CD4-positive, alpha-beta T cell treated with Interferon gamma for 1 hour (primary cell): ENCODE data around the gene SVIL.

Experiments
- DNase-seq: peaks from one replicate; pipeline ENCODE4 v3.0.0-alpha.2; 2020

Gene SVIL

DNA sequence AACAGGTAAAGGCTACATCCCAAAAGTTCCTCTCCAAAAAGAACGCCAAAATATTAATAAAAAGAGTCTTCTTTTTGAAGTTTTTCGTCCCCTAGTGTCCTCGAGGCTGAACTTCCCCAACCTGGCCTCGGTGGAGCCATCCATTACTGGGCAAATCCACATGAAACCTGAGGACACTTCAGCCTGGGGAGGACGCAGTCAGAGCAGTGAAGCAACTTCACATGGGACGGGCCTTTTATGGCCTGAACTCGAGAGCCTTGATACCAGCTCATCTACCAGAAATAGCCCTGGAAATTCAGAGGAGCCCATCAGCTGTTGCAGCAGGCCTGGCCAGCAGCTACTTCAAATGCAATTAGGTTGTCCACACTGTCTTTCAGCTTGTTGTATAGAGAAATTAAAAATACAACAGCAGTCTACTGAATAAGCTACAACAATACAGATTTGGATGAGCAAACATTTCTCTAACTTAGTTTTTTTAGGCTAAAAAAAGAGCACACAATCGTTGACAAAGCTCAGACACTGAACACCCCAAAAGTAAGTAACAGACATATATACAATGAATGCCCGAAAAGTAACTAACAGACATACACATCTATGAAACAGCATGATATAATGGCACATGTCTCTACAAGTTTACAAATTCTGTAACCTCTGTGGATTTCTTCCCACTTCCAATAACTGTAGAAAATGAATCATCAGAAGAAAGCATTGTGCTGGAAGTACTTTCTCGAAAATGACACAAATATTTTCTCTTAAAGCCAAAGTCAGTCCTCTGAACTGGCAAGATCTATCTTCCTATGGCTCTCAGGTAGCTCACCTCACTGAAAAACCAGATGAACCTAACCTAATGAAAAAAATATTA is at the start of gene SVIL:
SVIL (minus strand) TSS at position 208 of the 862 bp plus-strand sequence. CDS start 79,913 bp downstream, outside the sequence.
- DNase-seq, result no peak

- DNase-seq, result peak; percentile 78
Observed at GRCh38 chr10:29681676-29682448, 47.1 kb upstream of the SVIL start.

DNA sequence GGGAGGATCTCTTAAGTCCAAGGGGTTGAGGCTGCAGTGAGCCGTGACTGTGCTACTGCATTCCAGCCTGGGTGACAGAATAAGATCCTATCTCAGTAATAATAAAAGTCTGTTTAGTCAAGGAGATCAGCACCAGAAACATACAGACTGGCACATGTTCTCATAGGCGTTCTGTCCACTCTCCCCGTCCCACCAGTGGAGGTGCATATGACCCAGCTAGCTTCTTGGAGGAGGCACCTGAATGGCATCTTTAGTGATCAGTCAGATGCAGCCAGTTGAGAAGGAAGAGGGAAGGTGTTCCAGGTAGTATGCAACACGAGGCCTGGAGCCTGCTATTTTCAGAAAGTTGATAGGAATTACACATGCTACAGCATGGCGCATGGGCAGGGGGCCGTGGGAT is 45.3 kb upstream of the SVIL start:
- no peak for DNase-seq

GRCh38 chr10:29676732-29677131 is 42.0 kb upstream of the SVIL start:
- no peak for DNase-seq

DNA sequence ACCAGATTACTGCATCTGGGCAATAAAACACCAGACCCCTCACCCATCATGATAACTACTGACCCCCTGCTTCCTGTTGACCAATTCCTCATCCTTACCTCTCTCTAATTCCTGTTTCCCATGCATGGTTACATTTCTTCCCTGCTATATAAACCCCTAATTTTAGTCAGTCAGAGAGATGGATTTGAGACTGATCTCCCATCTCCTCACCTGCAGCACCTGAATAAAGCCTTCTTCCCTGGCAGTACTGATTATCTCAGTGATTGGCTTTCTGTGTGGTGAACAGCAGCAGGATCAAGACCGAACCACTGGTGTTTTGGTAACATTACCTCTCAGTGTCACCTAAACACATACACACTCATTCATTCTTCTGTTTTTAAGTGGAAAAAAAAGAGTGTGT is 41.2 kb upstream of the SVIL start:
- DNase-seq, result no peak

DNA sequence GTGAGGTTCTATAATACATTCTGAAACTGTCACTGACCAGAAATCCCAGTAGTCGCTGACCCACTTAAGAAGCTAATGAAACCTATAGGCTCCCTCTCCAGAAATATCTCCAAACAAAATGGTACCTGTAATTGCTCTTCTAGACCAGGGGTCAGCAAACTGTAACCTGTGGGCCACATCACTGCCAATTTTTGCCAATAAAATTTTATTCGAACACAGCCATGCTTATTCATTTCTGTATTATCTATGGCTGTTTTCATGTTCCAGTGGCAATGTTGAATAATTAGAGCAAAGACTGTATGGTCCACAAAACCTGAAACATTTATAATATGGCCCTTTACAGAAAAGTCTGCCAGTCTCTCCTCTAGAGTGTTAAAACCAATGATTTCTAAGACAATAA is 37.2 kb upstream of the SVIL start:
- DNase-seq, result no peak

DNA sequence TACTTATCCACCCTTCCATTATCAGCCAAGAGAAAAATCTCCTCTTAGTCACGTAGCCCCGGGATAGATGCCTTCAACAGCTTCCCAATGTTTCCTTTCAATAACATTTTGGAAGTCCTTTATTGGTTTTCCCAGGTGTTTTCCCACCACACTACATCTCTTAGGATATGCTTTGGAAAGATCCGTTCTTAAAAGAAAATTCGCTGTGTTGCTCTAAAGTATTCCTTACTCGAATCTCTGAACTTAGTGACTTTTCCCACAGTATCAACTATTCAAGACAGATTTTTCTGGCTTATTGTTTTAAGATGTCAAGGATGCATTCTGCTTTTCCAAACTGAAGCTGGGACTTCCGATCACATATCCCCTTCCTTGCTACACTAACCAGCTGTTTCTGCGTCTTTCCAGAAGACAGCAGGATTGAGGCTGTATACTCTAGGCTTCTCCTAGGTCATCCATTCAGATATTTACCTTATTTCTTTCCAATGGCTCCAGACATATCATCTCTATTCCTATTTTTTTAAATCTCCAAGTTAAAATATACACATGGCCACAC is 36.5 kb upstream of the SVIL start:
- no peak for DNase-seq

DNA sequence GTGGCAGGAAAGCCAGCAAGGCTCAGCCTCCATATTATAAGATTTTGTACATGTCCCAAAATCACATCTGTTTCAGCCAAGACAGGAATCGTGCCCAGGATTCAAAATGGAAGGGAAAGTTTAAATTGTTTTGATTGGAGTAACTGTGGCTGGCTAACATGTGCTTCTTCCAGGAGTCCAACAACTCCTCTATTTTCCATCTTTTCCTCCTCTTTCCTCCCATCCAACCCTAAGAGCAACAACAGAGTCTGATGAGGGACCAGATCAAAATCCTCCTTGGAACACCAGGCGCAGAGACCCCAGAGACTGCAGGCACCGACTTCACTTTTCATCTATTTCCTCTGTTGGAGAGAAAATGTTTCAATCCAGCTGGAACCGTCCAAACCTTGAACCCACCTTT is 36.0 kb upstream of the SVIL start:
- DNase-seq, result no peak

GRCh38 chr10:29669149-29669548 is 34.4 kb upstream of the SVIL start:
- DNase-seq, result no peak

- DNase-seq, result no peak
Observed at GRCh38 chr10:29668628-29669027, 33.9 kb upstream of the SVIL start.

GRCh38 chr10:29667191-29667590 is 32.4 kb upstream of the SVIL start:
- no peak for DNase-seq

DNA sequence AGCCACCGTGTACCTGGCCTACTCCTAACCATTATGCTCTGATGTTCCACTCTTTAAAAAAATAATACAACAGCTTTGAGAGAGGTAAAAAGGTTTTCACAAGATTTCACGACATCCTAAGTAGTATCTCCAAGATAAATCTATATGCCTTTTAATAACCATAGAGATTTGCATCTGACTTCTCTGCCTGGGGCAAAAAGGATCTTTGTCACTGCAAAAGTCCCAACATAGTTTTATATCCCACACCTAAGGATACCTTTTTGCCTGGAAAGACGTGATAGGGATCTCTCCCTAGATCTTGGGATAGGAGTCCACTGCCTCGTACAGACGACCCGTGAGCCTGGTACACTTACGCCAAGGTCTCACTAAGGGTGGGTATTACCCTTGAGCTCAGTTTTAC is 31.4 kb upstream of the SVIL start:
- no peak for DNase-seq

GRCh38 chr10:29663718-29664117 is 28.9 kb upstream of the SVIL start:
- DNase-seq, result no peak

DNA sequence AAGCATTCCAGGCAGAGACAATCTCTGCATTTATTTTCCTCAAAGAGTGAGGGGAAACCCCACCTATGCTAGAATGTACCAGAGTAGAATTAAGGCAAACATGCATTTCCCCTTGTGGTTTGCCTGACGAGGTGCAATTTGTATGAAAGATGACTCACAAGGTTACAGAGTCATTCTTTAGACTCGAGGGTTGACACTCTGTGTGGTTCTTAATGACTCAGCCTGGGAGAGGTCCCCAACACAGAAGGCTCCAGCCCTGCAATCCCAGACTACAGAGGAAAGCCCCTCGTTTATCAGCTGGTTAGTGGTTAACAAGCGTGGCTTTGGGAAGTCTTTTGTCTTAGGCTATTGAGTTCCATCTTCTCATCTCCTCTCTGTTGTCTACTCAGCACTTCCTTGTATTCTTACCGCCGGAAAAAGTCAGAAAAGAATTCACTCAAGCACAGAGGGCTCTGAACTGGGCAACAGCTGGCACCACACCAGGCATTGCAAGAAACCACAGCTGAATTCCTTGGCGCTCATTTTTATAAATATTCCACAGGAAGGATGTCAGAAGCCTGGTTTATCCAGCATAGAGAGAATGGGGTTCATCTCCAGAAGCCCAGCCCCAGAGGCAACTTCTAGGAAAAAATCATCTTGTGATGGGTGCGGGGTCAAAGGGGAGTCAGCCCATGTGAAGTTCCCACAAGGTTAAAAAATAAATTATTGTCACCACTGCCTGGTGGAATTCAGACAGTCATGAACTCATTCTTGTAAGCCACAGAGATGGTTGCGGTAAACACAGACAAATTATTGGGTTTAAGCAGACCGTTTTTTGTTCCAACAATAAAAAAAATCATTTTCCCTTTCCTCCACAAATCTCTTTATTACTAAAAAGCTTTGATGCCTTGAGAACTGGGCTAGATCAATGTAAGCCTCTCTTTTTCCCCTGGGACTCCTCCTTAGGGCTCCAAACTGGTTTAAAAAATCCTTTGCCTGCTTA is 24.5 kb upstream of the SVIL start:
- peak; percentile 80 for DNase-seq

DNA sequence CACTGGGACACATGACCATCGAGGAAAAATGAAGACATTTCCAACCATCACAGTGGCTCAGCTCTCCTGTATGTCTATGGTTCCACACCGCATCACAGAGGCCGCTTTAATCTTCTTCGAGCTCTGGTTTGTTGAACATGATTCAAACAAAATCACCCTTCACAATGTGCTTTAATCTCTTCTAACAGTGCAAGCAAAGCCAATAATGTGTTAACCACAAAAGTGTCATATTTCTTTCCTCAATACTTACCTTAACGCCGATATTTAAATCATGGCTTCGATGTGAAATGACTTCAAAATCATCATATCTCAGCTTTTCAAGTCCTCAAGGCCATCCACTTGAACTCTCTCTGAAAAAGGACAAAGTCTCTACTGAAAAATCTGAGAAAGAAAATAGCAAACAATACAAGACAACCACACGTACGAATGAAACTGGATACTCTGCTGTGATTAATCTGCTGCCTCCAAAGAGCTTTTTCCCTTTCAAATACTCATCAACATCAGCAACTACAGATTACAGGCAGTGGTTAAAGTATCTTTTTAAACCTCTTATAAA is 23.0 kb upstream of the SVIL start:
- DNase-seq, result no peak

DNA sequence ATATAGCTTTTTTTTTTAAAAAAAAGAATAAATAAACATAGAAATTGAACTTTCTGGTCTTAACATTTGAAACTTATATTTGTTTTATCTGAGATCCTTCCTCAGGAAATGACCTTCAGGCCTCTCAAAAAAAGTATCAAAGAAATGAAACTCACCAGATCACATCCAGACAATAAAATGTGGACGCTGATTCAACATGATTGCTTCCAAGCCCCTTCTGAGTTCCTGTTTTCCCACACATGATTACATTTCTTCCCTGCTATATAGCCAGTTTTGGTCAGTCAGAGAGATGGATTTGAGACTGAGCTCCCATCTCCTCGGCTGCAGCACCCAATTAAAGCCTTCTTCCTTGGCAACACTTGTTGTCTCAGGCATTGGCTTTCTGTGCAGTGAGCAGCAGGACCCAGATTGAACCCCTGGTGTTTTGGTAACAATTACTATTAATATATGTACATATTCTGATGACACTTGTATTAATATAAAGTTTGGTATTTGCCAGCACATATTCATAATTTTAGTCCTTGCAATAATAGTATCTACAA is 21.8 kb upstream of the SVIL start:
- no peak for DNase-seq

- DNase-seq, result no peak
Observed at GRCh38 chr10:29652192-29652591, 17.4 kb upstream of the SVIL start.

DNA sequence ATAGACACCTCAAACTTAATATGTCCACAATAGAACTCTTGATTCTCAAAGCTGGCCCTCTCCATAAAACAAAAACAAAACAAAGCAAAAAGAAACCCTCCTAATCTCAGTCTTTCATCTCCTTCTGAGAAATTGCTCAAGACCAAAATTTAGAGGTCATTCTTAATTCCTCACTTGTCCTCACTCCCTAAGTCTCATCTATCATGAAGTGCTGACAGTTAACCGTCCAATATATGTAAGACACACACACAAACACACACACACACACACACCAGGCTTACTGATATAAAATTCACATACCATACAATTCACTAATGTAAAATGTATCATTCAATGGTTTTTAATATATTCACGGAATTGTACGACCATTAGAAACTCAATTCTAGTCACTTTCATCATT is 17.0 kb upstream of the SVIL start:
- no peak for DNase-seq

DNA sequence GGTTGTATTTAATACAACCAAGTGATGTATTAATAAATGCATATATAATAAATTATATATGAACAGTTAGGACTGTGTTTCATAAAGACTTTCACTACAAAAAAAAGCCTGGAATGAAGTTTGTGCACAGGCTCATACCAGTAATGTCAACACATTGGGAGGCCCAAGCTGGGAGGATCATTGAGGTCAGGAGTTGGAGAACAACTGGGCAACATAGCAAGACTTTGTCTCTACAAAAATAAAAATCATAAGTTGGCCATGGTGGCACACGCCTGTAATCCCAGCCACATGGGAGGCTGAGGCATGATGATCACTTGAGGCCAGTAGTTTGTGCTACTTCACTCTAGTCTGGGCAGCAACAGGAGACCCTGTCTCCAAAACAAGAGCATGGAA is 15.8 kb upstream of the SVIL start:
- DNase-seq, result no peak

- DNase-seq, result no peak
Observed at GRCh38 chr10:29649561-29650551, 15.1 kb upstream of the SVIL start.

DNA sequence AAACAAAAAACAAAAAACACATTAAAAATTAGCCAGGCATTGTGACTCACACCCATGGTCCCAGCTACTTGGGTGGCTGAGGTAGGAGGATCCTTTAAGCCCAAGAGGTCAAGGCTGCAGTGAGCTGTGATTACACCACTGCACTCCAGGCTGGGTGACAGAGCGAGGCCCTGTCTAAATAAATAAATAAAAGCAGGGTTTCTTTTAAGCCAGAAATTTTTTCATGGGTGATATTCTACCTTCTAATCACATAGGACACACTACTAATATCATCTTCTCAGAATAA is 14.2 kb upstream of the SVIL start:
- DNase-seq, result no peak
